Measurements from ENCODE around the gene CORO1C.
"Not testable (repeated sequence)": the region's sequence is repeated elsewhere in the genome, so short reads cannot be mapped to it uniquely, and the experiment has no call there.

Gene CORO1C

DNA sequence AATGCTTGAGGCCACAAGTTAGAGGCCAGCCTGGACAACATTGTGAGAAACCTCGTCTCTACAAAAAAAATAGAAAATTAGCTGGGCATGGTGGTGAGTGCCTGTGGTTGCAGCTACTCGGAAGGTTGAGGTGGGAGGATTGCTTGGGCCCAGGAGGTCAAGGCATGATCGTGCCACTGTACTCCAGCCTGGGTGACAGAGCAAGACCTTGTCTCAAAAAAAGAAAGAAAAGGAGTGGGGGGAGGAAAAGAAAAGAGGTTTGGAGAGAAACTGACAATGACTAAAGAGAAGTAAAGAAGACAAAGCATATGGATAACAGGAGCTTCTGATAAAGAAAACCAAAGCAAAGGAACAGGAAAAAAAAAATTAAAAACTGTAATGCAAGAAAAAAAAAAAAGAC is 60.2 kb downstream of the CORO1C start:
- DNase-seq: no peak

DNA sequence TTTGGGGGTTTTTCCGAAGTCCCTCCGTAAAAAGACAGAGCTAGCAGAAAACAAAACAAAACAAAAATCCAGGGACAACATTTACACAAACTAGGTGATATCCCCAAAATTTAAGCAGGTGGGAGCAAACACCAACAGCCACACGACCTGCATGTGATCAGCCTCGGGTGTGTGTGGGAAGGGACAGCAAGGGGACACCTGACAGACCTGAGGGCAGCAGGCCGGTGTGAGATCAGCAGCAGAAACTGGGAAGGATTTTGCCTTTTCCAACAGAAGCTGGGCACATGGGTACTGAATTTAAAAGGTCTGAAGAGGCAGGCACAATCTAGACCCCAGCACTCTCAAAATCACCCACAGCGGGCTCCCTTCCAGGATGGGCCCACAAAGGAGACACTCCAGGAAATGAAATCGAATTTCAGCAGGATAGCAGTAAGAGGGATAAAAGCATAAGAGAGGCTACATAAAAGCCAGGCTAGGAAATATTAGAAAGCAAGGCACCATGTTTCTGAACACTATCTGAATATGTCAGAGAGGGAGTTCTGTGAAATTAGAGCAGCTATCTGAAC is 61.2 kb downstream of the CORO1C start:
- DNase-seq: no peak

DNA sequence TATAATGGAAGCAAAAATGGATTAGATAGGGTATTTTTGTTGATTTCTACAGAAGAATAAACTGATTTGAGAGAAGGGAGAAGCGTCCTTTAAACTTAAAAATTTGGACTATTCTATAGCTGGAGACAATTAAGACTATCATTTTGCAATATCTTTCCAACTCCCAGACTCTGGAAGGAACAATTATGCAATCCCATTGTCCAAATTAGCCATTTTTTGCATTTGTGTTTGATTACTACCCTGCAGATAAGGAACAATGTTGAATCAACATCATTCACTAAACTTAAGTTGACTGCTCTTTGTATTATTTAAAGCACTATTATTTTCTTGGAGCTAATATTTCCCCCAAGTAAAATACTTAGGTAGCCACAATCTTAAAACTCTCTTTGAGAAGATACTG is 62.8 kb downstream of the CORO1C start:
- no peak for DNase-seq

DNA sequence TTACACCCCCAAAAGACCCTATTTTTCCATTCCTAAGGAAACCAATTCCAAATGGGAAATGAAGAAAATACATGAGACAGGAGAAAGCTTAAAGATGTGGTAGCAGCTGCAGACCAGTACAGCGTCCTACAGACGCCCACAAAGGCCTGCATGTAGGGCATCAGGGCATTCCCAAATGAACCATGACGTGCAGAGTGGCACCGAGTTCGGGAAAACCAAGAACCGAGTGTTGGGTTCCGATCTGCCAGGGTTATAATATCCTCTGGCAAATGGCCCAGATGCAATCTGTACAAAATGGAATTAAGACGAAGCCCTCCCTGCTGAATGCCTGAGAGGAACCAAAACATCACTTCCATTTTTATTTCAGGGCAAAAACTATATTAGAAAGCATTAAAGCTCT is 63.3 kb downstream of the CORO1C start:
- no peak for DNase-seq

DNA sequence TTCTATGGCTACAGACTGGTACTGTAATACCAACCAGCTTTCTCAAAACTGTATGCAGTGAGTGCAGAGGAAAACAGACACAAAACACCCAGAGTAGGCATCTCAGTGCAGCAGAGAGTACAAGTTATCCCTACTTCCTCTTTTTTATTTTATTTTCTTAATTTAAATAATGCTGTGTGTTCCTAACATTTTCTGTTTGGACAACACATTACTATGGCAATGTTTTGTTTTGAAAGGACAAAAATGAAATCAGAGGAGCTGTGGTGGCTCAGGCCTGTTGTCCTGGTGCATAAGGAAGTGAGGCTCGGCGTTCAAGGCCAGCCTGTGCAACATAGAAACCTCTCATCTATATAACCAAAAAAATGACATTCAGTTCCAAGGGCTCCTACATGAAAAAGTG is 64.0 kb downstream of the CORO1C start:
- DNase-seq: no peak

DNA sequence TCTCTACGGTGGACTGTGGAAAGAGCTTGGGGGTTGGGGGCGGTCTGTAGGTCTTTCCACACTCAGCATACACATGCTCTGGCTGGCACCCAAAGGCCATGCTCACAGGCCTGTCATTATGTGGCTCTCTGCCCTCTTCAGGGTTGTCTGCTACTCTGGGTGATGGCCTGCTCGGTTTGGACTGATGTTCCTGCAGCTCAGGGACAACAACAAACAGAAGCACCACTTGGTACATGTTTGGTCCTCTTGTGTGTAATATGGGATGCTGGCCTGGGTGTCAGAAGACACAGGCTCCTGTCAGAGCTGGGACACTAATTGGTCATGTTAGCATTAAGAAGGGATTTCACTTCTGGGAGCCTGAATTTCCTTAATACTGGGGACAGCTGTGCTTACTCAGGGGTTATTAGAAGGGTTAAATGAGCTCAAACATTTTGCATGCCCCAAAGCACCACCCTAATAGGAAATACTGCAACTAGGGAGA is 64.9 kb downstream of the CORO1C start:
- no peak for DNase-seq

DNA sequence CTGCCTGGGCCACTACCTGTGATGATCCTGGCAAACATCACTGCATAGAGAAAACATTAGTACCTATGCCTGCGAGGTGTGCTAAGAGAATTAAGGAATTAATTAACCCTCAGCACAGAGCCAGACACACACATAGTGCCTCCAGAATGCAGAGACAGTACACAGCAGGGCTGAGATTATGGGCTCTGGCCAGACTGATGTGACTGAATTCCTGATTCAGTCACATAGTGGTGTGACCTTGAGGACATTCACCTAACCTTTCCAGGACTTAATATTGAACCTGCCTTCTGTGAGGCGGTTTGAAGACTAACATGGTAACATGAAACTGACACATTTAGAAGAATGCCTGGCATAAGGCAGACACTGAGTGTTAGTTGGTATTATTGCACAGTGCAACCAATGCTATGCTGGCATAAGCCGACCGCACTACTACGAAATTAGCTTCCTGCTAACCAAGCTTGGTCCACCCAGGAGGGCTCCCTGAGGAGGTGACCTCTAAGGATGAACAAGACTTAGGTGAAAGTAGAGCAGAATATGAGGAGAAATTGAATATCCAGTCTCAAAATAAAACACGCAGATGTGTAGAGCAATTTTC is 65.6 kb downstream of the CORO1C start:
- no peak for DNase-seq

DNA sequence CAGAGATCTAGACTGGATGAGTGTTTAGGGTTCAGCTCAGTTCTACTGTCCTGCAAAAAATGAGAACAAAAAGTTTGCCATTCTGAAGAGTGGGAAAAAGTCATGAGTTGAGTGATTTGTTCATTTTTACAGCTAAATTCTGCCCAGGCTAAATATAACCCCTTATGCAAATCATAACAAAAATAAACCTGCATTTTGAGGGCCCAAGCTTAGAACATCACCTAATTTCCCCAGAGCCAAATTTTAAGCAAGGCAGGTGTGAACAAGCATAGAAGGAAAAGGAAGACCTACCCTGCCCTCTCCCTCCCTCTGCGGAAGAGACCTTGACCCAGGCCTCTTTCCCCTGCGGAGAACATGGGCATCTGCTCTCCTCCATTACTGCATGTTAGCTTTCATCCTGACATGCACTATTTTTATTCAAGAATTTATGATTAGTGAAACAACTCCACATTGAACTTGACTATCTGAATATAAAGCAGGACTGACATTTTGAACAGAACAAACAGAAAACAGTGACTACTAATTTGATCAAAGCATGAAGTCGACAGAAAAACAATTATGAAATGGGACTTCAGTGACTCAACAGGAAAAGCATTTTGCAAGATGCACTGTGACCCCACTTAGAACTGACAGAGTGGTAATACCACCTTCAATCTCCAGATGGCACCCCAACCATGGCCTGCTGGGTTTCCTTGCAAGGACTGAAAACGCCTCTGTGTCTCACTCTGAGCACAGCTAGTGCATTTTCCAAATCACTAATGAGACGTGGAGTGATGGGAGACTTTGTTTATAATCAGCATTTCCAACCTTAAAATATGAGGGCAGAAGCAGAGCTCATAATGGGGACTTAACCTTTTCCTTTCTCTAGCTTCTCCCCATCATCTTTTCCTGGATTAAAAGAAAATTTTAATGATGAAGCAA is 66.7 kb downstream of the CORO1C start:
- peak; percentile 83 for DNase-seq

DNA sequence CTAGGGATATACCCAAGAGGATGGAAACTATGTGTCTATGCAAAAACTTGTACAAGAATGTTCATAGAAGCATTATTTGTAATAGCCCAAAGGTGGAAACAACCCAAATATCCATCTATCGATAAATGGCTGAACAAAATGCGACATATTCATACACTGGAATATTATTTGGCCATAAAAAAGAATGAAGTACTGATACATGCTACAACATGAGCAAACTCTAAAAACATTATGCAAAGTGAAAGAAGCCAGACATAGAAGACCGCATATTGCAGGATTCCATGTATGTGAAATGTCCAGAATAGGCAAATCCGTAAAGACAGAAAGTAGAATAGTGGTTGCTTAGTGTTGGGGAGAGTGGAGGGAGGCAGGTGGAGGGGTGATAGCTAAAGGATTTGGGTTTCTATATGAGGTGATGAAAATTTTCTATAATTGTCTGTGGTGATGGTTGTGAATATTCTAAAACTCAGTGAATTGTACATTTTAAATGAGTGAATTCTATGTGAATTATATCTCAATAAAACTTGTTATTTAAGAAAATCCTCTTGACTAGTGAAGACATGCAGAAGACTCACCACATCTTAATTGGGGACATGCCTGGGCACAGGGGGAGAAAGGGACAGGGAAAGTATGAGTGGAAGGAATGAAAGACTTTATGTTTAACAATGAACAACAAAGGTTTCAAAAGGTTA is 67.8 kb downstream of the CORO1C start:
- no peak for DNase-seq

DNA sequence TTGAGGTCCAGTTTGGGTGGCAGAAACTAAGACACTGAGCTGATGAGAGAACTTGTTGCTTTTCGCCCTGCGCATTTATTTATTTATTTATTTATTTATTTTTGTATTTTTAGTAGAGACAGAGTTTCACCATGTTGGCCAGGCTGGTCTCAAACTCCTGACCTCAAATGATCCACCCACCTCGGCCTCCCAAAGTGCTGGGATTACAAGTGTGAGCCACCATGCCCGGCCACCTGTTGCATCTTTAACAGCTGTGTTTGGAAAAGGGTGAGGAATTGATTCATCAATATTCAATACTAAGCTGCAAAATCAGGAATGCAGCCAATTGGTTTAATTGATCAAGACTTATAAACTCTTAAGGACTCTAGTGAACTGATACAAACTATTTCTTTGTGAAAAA is 73.2 kb downstream of the CORO1C start:
- DNase-seq: not testable (repeated sequence)

DNA sequence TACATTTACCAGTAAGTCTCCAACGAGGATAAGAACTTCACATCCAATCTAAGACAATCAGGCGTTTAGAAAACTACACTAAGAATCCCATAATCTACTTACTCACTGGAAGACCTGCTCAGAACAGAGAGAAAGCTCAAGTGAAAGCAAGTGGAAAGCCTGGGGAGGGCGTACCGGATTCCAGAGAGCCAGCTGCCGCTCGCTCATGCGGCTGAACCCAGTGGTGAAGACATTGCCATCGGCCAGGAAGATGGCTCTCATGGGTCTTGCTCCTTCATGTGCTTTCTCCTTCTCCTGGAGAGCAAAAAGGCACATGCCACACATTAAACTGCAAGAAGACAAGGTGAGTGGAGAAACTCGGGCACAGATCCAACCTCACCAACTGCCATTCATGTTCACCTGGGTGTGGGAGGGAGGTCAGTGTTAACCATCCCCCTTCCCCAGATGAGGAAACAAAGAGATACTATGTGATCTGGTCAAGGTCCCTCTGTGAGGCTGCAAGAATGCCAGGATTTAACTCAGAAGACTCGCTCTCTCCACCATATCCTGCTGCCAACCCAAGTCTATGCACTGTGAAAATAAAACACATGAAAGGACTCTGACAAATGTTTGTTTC is 74.1 kb downstream of the CORO1C start:
- no peak for DNase-seq

DNA sequence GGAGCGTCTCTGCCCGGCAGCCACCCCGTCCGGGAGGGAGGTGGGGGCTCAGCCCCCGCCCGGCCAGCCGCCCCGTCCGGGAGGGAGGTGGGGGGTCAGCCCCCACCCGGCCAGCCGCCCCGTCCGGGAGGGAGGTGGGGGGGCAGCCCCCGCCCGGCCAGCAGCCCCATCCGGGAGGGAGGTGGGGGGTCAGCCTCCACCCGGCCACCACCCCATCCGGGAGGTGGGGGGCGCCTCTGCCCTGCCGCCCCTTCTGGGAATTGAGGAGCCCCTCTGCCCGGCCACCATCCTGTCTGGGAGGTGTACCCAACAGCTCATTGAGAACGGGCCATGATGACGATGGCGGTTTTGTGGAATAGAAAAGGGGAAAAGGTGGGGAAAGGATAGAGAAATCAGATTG is 75.1 kb downstream of the CORO1C start:
- DNase-seq: not testable (repeated sequence)

DNA sequence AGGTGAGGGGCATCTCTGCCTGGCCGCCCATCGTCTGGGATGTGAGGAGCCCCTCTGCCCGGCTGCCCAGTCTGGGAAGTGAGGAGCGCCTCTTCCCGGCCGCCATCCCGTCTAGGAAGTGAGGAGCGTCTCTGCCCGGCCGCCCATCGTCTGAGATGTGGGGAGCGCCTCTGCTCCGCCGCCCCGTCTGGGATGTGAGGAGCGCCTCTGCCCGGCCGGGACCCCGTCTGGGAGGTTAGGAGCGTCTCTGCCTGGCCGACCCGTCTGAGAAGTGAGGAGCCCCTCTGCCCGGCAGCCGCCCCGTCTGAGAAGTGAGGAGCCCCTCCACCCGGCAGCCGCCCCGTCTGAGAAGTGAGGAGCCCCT is 75.5 kb downstream of the CORO1C start:
- DNase-seq: not testable (repeated sequence)

DNA sequence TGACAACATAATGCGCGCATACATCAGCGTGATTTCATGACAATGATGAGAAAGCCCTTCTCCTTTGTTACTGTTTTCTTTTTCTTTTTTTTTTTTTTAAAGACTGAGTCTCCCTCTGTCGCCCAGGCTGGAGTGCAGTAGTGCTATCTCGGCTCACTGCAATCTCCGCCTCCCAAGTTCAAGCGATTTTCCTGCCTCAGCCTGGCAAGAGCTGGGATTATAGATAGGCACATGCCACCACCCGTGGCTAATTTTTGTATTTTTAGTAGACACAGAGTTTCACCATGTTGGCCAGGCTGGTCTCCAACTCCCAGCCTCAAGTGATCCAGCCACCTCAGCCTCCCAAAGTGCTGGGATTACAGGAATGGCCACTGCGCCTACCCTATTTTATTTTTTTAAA is 76.7 kb downstream of the CORO1C start:
- DNase-seq: not testable (repeated sequence)

DNA sequence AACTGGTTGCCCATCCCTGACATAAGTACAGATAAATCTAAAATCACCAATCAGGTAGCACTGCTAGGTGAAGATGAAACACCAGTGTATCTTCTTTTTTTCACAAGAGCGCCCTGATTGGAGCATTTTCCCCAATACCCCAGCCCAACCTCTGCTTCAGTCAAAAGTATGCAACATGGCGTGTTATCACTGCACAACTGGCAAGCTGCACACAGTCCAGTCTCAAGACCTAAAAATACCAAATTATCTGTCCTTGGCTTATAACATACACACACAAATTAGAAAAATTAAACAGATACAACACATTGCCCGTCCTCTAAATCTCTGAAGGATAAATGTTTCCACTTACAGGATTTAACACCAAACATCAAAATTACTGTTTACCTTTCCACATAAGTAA is 77.4 kb downstream of the CORO1C start:
- no peak for DNase-seq

DNA sequence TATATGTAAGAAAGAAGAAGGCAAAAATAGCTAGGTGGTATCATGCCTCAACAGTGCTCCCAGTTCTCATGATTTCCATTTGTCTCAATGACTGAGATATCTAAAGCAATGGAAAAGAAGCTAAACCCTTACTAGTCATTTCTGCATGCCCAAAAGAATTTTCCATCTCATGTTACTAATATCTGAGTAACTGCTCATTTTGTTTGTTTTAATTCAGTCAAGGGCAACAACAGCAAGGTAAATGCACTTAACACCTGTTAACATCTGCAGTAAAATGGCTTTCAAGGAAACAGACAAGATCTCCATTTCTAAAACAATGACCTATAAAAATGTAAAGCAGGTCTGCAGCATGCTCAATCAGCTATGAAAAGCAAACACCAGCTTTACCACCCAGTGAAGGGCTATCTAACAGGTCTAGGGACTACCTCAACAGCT is 78.2 kb downstream of the CORO1C start:
- DNase-seq: no peak

DNA sequence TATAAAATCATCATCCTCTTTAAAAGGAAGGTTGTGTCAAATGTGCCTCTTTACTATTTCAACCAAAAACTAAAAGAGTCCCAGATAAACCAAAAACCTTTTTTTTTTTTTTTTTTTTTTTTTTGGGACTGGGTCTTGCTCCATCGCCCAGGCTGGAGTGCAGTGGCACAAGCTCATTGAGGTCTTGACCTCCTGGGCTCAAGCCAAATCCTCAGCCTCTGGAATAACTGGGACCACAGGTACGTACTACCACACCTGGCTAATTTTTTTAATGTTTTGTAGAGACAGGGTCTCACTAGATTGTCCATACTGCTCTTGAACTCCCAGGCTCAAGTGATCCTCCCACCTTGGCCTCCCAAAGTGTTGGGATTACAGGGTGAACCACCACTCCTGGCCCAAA is 81.2 kb downstream of the CORO1C start:
- no peak for DNase-seq

DNA sequence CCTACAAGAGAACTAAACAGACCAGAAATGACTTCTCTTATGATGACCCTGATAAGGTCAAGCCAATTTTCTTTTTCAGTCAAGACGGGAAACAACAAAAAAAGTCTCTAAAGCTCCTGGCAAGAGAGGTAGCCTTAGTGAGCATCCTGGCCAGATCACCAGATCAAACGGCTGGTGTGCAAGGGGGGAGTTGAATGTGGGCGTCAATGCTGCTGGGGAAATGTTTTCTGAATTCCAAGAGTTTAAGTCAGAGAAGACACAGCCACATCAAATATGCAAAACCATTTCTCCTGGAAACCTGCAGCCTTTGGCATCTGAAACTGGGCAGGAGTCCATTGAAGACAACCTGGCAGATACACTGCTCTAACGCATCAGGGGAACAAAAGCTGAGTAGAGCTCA is 81.6 kb downstream of the CORO1C start:
- no peak for DNase-seq

DNA sequence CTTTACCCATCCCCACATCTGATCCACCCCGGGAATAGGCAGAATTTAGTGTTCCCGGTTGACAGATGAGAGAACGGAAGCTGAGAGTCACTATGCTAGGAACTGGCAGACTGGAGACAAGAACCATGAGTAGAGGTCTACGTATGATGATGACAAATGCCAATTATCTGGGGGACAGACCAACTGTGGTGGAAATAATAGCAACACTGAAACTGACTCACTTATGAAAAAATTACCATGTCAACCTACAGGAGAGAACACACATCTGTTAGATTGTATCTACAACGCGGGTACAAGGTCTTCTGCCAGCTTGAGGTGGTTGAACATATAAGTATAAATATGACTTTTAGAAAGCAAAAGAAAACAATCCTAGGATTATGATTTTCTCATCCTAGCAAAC is 82.2 kb downstream of the CORO1C start:
- DNase-seq: no peak

DNA sequence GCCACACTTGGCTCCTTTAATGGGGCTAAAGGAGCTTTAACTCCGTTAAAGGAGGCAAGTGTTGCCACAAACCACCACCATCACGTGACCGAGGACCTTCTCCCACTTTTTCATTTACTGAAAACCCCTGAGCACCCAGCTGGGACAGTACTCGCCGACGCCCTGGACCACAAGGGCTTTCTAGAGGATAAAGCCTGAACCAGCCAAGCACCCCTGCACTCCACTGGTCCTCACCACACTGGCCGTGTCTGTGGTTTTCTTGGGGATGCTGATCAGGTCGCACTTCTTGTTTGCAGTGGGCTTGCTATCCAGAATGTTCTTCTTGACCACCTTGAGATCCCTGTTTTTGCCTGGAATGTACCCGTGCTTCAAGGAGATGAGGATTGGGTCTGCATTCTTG is 82.9 kb downstream of the CORO1C start:
- DNase-seq: no peak

DNA sequence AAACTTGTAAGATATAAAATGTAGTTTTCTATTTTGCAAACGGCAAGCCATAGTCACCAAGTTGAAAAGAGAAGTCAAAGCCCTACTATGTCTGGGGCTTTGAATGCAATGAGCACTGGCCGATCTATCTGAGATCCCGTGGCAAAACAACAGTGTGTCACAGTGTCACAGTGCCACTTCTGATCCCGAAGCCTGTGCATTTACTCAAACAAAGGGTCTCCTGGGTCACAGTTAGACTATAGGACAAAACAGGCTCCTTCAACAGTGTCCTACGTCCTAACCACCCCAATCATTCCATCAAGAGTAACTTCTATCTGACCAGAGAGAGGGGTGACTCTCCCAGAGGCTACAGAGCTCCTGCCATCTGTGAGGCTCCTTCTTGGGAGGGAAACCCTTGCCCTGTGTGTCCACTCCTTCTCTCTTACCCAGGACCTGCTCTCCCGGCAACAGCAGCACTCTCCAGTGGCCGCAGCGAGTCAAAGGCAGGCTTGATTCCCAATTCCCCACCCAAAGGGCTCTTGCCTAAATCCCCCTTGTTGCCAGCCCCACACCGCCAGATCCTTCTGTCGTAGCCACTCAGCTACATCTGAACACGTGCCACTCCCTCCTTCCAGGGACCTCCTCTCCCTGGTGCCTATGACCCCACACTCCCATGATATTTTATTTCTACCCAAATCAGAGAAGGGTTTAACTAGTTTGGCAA is 83.6 kb downstream of the CORO1C start:
- no peak for DNase-seq

All from activated T-cell treated with anti-CD3 and anti-CD28 coated beads for 4 hours (primary cell).